Measurements from ENCODE around the gene CAMKMT.

Gene CAMKMT

GRCh38 chr2:44668336-44668735 lies 306.6 kb downstream of the CAMKMT start:
- no peak overlapping the region for H3K4me3 ChIP-seq (ENCODE audit: severe bottlenecking)
- DNase-seq (ENCODE audit: low spot score) (no peak), ATAC-seq (ENCODE audit: low read depth) (no peak)
- TF ChIP-seq, protein P1, sequence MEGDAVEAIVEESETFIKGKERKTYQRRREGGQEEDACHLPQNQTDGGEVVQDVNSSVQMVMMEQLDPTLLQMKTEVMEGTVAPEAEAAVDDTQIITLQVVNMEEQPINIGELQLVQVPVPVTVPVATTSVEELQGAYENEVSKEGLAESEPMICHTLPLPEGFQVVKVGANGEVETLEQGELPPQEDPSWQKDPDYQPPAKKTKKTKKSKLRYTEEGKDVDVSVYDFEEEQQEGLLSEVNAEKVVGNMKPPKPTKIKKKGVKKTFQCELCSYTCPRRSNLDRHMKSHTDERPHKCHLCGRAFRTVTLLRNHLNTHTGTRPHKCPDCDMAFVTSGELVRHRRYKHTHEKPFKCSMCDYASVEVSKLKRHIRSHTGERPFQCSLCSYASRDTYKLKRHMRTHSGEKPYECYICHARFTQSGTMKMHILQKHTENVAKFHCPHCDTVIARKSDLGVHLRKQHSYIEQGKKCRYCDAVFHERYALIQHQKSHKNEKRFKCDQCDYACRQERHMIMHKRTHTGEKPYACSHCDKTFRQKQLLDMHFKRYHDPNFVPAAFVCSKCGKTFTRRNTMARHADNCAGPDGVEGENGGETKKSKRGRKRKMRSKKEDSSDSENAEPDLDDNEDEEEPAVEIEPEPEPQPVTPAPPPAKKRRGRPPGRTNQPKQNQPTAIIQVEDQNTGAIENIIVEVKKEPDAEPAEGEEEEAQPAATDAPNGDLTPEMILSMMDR (IDR thresholded peaks at IDR 0.05; ENCODE audit: poor library complexity, severe bottlenecking) = peak; percentile 39
- no peaks in the 10 kb centered on the region for H3K27me3 ChIP-seq (ENCODE audit: insufficient read depth, poor library complexity, severe bottlenecking)
- H3K4me1 ChIP-seq (ENCODE audit: insufficient read depth, poor library complexity, severe bottlenecking) = no peaks in the 10 kb centered on the region
- H3K27ac ChIP-seq (ENCODE audit: poor library complexity, severe bottlenecking) = no peak overlapping the region
- H3K9me3 ChIP-seq (ENCODE audit: severe bottlenecking) = no peaks in the 10 kb centered on the region
- no peaks in the 10 kb centered on the region for H3K36me3 ChIP-seq (ENCODE audit: low read depth)

DNA sequence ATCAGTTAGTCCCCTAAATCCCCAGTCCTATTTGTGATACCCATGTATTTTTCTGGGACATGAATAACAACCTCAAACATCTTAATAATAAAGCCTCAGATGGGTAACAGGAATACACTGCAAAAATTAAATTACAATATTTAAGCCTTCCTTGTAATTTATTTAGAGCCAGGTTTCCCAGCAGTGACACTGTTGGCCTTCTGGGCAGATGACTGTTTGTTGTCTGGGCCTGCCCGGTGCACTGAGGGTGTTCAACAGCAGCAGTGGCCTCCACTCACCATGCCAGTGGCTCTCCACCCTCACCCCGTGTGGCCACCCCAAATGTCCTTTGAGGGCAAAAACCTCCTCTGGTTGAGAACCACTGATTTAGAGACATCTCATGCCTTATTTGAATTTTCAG lies 309.5 kb downstream of the CAMKMT start:
- Histone ChIP-seq H3K9me3 (ENCODE audit: severe bottlenecking) (no peaks in the 10 kb centered on the region), H3K36me3 (ENCODE audit: low read depth) (no peaks in the 10 kb centered on the region), H3K4me3 (ENCODE audit: severe bottlenecking) (no peak overlapping the region), H3K27me3 (ENCODE audit: insufficient read depth, poor library complexity, severe bottlenecking) (no peaks in the 10 kb centered on the region), H3K4me1 (ENCODE audit: insufficient read depth, poor library complexity, severe bottlenecking) (no peaks in the 10 kb centered on the region), H3K27ac (ENCODE audit: poor library complexity, severe bottlenecking) (no peak overlapping the region)
- no peak for DNase-seq (ENCODE audit: low spot score)
- TF ChIP-seq, protein P1 (IDR thresholded peaks at IDR 0.05; ENCODE audit: poor library complexity, severe bottlenecking) = no peak
- no peak for ATAC-seq (ENCODE audit: low read depth)

- no peak for ATAC-seq (ENCODE audit: low read depth)
- H3K4me3 ChIP-seq (ENCODE audit: severe bottlenecking) = no peak overlapping the region
- H3K4me1 ChIP-seq (ENCODE audit: insufficient read depth, poor library complexity, severe bottlenecking) = no peaks in the 10 kb centered on the region
- H3K27ac ChIP-seq (ENCODE audit: poor library complexity, severe bottlenecking) = no peak overlapping the region
- H3K27me3 ChIP-seq (ENCODE audit: insufficient read depth, poor library complexity, severe bottlenecking) = no peaks in the 10 kb centered on the region
- H3K36me3 ChIP-seq (ENCODE audit: low read depth) = no peaks in the 10 kb centered on the region
- TF ChIP-seq, protein P1 (IDR thresholded peaks at IDR 0.05; ENCODE audit: poor library complexity, severe bottlenecking) = no peak
- no peak for DNase-seq (ENCODE audit: low spot score)
- H3K9me3 ChIP-seq (ENCODE audit: severe bottlenecking) = no peaks in the 10 kb centered on the region
These were observed 310.2 kb downstream of the CAMKMT start for GRCh38 chr2:44671916-44672315.

DNA sequence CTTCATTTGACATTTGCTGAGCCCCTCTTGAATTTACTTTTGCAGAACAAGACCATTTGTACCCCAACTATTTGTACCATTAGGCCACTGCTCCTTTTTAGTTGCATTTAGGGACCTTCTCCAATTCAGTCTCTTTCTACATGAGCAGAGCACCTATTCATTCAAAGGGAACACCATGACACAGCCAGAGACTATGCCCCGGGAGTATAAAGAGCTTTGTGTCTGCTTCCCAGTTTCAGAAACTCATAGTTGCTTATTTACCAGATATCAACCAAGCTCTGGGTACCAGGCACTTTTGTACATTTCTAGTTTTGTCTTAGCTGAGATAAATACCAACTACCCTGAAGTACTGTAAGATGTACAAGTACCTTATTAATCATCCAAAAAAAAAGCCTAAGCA lies 310.7 kb downstream of the CAMKMT start:
- ATAC-seq (ENCODE audit: low read depth) = no peak
- no peak overlapping the region for H3K4me3 ChIP-seq (ENCODE audit: severe bottlenecking)
- H3K4me1 ChIP-seq (ENCODE audit: insufficient read depth, poor library complexity, severe bottlenecking) = no peaks in the 10 kb centered on the region
- H3K9me3 ChIP-seq (ENCODE audit: severe bottlenecking) = no peaks in the 10 kb centered on the region
- no peaks in the 10 kb centered on the region for H3K36me3 ChIP-seq (ENCODE audit: low read depth)
- no peaks in the 10 kb centered on the region for H3K27me3 ChIP-seq (ENCODE audit: insufficient read depth, poor library complexity, severe bottlenecking)
- H3K27ac ChIP-seq (ENCODE audit: poor library complexity, severe bottlenecking) = no peak overlapping the region
- DNase-seq (ENCODE audit: low spot score) = no peak
- TF ChIP-seq, protein P1 (IDR thresholded peaks at IDR 0.05; ENCODE audit: poor library complexity, severe bottlenecking) = no peak

DNA sequence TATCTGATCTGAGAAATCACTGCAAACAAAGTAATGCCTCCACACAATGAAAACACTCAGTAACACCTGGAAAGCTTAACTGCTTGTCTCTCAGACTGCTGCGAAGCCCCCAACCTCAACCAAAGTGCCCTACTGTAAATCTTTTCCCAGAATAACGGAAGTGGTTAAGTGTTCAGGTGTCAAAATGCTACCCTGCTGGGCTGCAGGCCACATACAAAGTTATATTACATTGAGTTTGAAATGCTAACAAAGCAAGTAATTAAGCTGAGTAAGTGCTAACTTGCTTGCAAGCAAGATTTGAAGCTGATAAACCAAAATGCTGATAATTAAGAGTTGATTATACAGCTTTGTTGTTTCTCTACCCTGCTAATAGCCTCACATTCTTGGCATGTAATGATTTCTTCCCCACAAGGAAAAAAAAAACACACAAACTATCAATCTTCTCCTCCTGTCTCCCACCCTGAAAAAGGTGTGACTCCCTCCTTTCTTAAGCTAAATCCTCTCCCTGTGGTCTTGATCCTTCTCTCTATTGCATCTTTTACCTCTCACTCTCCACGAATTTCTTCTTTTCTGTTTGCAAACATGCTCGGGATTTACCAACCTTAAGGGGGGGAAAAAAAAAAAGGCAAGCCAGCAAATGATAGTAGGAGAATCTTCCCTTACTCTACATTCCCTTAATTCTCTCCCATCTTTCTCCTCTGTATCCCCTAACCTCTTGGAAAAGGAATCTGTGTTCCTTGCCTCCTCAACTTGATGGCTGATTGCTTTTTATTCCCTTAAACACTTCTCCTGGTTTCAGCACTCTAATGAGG lies 312.9 kb downstream of the CAMKMT start:
- Histone ChIP-seq H3K36me3 (ENCODE audit: low read depth) (no peaks in the 10 kb centered on the region), H3K4me3 (ENCODE audit: severe bottlenecking) (no peak overlapping the region), H3K9me3 (ENCODE audit: severe bottlenecking) (no peaks in the 10 kb centered on the region), H3K27me3 (ENCODE audit: insufficient read depth, poor library complexity, severe bottlenecking) (no peaks in the 10 kb centered on the region), H3K27ac (ENCODE audit: poor library complexity, severe bottlenecking) (no peak overlapping the region), H3K4me1 (ENCODE audit: insufficient read depth, poor library complexity, severe bottlenecking) (no peaks in the 10 kb centered on the region)
- no peak for DNase-seq (ENCODE audit: low spot score)
- ATAC-seq (ENCODE audit: low read depth) = no peak
- TF ChIP-seq, protein P1 (IDR thresholded peaks at IDR 0.05; ENCODE audit: poor library complexity, severe bottlenecking) = no peak

Data from RWPE2 (cell line).